IPS-18a (cell line): ENCODE results near the gene ZNF444.
A peak's percentile ranks its signal among the peaks of the same experiment; 100 is the strongest.

Experiments
- H3K27ac ChIP-seq: one replicate; pipeline ENCODE4 v1.5.1; 2013; ENCODE audit warnings: low read length
- H3K27me3 ChIP-seq: one replicate; pipeline ENCODE4 v1.6.1; 2013; ENCODE audit warnings: mild to moderate bottlenecking, low read length; ENCODE audit not compliant: control insufficient read depth, insufficient read depth
- H3K36me3 ChIP-seq: one replicate; pipeline ENCODE4 v1.6.1; 2013; ENCODE audit warnings: low read depth, low read length; ENCODE audit not compliant: control insufficient read depth
- H3K4me1 ChIP-seq: one replicate; pipeline ENCODE4 v1.6.1; 2013; ENCODE audit warnings: low read depth, low read length; ENCODE audit not compliant: control insufficient read depth
- H3K4me3 ChIP-seq: one replicate; pipeline ENCODE4 v1.5.1; 2013; ENCODE audit warnings: low read length
- H3K9ac ChIP-seq: one replicate; pipeline ENCODE4 v1.6.1; 2013; ENCODE audit warnings: mild to moderate bottlenecking, low read length, moderate library complexity
- H3K9me3 ChIP-seq: one replicate; pipeline ENCODE4 v1.6.1; 2013; ENCODE audit warnings: low read depth, low read length; ENCODE audit not compliant: control insufficient read depth

The ZNF444 gene

GRCh38 chr19:56118666-56119581 lies 22.2 kb upstream of the ZNF444 start:
- no peaks in the 10 kb centered on the region for H3K9me3 ChIP-seq
- peak overlapping the region; percentile 70 for H3K4me3 ChIP-seq
- H3K9ac ChIP-seq, result peak overlapping the region; percentile 72
- H3K27me3 ChIP-seq, result no peaks in the 10 kb centered on the region
- H3K27ac ChIP-seq, result no peak overlapping the region
- H3K36me3 ChIP-seq, result peaks cover 12% of the 10 kb centered on the region
- H3K4me1 ChIP-seq, result peaks cover 5% of the 10 kb centered on the region

- H3K36me3 ChIP-seq, result peaks cover 12% of the 10 kb centered on the region
- H3K27me3 ChIP-seq, result no peaks in the 10 kb centered on the region
- no peaks in the 10 kb centered on the region for H3K9me3 ChIP-seq
- peaks cover 5% of the 10 kb centered on the region for H3K4me1 ChIP-seq
- no peak overlapping the region for H3K27ac ChIP-seq
- H3K9ac ChIP-seq, result peak overlapping the region; percentile 72
- H3K4me3 ChIP-seq, result peak overlapping the region; percentile 70
Measured at GRCh38 chr19:56119582-56119978, 21.5 kb upstream of the ZNF444 start.

- Histone ChIP-seq H3K27ac (no peak overlapping the region), H3K27me3 (no peaks in the 10 kb centered on the region), H3K9me3 (no peaks in the 10 kb centered on the region), H3K4me1 (peaks cover 5% of the 10 kb centered on the region), H3K36me3 (peaks cover 12% of the 10 kb centered on the region), H3K4me3 (peak overlapping the region; percentile 70), H3K9ac (peak overlapping the region; percentile 72)
Measured at GRCh38 chr19:56120002-56120370, 21.1 kb upstream of the ZNF444 start.

GRCh38 chr19:56120371-56121179 lies 20.5 kb upstream of the ZNF444 start:
- H3K9me3 ChIP-seq, result no peaks in the 10 kb centered on the region
- no peak overlapping the region for H3K27ac ChIP-seq
- peaks cover 12% of the 10 kb centered on the region for H3K36me3 ChIP-seq
- H3K4me1 ChIP-seq, result peaks cover 5% of the 10 kb centered on the region
- H3K27me3 ChIP-seq, result no peaks in the 10 kb centered on the region
- H3K9ac ChIP-seq, result peak overlapping the region; percentile 72
- peak overlapping the region; percentile 85 for H3K4me3 ChIP-seq

GRCh38 chr19:56121180-56122167 lies 19.6 kb upstream of the ZNF444 start, which contains the start of gene ZNF787:
Gene ZNF787, minus strand, starts transcription at chr19:56121295. Its CDS starts 18,078 bp downstream, at chr19:56103217.
- Histone ChIP-seq H3K4me3 (peak within 1 kb of the TSS; percentile 85), H3K9ac (peak within 1 kb of the TSS; percentile 72), H3K27ac (peak within 1 kb of the TSS; percentile 75), H3K27me3 (no peaks in the 10 kb centered on the region), H3K36me3 (peaks cover 12% of the 10 kb centered on the region), H3K4me1 (peaks cover 5% of the 10 kb centered on the region), H3K9me3 (no peaks in the 10 kb centered on the region)

- H3K27me3 ChIP-seq, result no peaks in the 10 kb centered on the region
- H3K36me3 ChIP-seq, result peaks cover 2% of the 10 kb centered on the region
- H3K4me3 ChIP-seq, result no peak overlapping the region
- no peak overlapping the region for H3K27ac ChIP-seq
- H3K9ac ChIP-seq, result no peak overlapping the region
- peaks cover 5% of the 10 kb centered on the region for H3K4me1 ChIP-seq
- H3K9me3 ChIP-seq, result no peaks in the 10 kb centered on the region
Measured at GRCh38 chr19:56123266-56123891, 17.7 kb upstream of the ZNF444 start.

GRCh38 chr19:56124578-56124977 lies 16.5 kb upstream of the ZNF444 start:
- H3K9ac ChIP-seq, result no peak overlapping the region

GRCh38 chr19:56125806-56126590 lies 15.1 kb upstream of the ZNF444 start:
- Histone ChIP-seq H3K27ac (no peak overlapping the region), H3K27me3 (no peaks in the 10 kb centered on the region), H3K4me3 (no peak overlapping the region), H3K9me3 (no peaks in the 10 kb centered on the region), H3K4me1 (peaks cover 5% of the 10 kb centered on the region), H3K9ac (no peak overlapping the region), H3K36me3 (no peaks in the 10 kb centered on the region)

More at GRCh38 chr19:56124578-56124977, 16.5 kb upstream of the ZNF444 start:
- H3K27ac ChIP-seq, result no peak overlapping the region
- peaks cover 5% of the 10 kb centered on the region for H3K4me1 ChIP-seq
- H3K36me3 ChIP-seq, result no peaks in the 10 kb centered on the region
- H3K9me3 ChIP-seq, result no peaks in the 10 kb centered on the region
- no peak overlapping the region for H3K4me3 ChIP-seq
- H3K27me3 ChIP-seq, result no peaks in the 10 kb centered on the region

GRCh38 chr19:56126983-56127780 lies 13.9 kb upstream of the ZNF444 start:
- no peaks in the 10 kb centered on the region for H3K27me3 ChIP-seq
- no peak overlapping the region for H3K27ac ChIP-seq
- H3K9me3 ChIP-seq, result no peaks in the 10 kb centered on the region
- H3K36me3 ChIP-seq, result no peaks in the 10 kb centered on the region
- no peak overlapping the region for H3K9ac ChIP-seq
- H3K4me3 ChIP-seq, result no peak overlapping the region
- no peaks in the 10 kb centered on the region for H3K4me1 ChIP-seq
